OCI-LY3 (cell line): ENCODE results near the gene HELZ2.

ENCODE experiments used
- H2AFZ ChIP-seq: fragments of 200-600, 300-600 bp; shearing (Covaris generic); 2 replicates; pipeline ENCODE4 v1.6.0; 2014; ENCODE audit warnings: antibody characterized with exemption, low read depth, low read length
- H3K27ac ChIP-seq: fragments of 200-600, 300-600 bp; sonication (generic); 2 replicates; pipeline ENCODE4 v1.5.1; 2014; ENCODE audit warnings: mild to moderate bottlenecking, low read length, moderate library complexity, mixed read lengths
- H3K27me3 ChIP-seq: fragments of 200-600, 300-600 bp; sonication (generic); 2 replicates; pipeline ENCODE4 v1.6.1; 2014; ENCODE audit warnings: low read depth, low read length, mixed read lengths
- H3K36me3 ChIP-seq: fragments of 200-600, 300-600 bp; sonication (generic); replicated peaks from 2 replicates; pipeline ENCODE3; 2014; ENCODE audit warnings: low read depth, low read length, mixed read lengths
- H3K4me1 ChIP-seq: fragments of 300-600, 200-600 bp; sonication (generic); 2 replicates; pipeline ENCODE4 v1.6.1; 2014; ENCODE audit warnings: low read length, mixed read lengths
- H3K4me2 ChIP-seq: fragments of 200-600, 300-600 bp; sonication (generic); 2 replicates; pipeline ENCODE4 v1.6.1; 2014; ENCODE audit warnings: low read length, mixed read lengths
- H3K4me3 ChIP-seq: fragments of 300-600, 200-600 bp; sonication (generic); 2 replicates; pipeline ENCODE4 v1.5.1; 2014; ENCODE audit warnings: antibody characterized with exemption, mild to moderate bottlenecking, low read length, moderate library complexity
- H3K79me2 ChIP-seq: fragments of 300-600, 200-600 bp; shearing (Covaris generic); 2 replicates; pipeline ENCODE4 v1.6.1; 2014; ENCODE audit warnings: mild to moderate bottlenecking, low read length, mixed read lengths
- H3K9ac ChIP-seq: fragments of 300-600, 200-600 bp; shearing (Covaris generic); 2 replicates; pipeline ENCODE4 v1.6.0; 2014; ENCODE audit warnings: mild to moderate bottlenecking, low read length, moderate library complexity
- H3K9me3 ChIP-seq: fragments of 200-600, 300-600 bp; shearing (Covaris generic); 2 replicates; pipeline ENCODE4 v1.6.1; 2014; ENCODE audit warnings: low read length, mixed read lengths; ENCODE audit not compliant: insufficient read depth
- H4K20me1 ChIP-seq: fragments of 200-600, 300-600 bp; sonication (generic); 2 replicates; pipeline ENCODE4 v1.6.1; 2016; ENCODE audit warnings: low read length, mixed read lengths; ENCODE audit not compliant: insufficient read depth
- CTCF ChIP-seq: fragments of 200-600, 300-600 bp; sonication (generic); IDR thresholded peaks from 2 replicates; pipeline ENCODE4 v1.5.1; 2014; ENCODE audit warnings: antibody characterized with exemption, low read length, low read depth
- EZH2phosphoT487 ChIP-seq: fragments of 200-600 bp; shearing (Covaris generic); IDR thresholded peaks from 2 replicates; pipeline ENCODE4 v1.6.1; 2018; ENCODE audit warnings: antibody characterized with exemption, mixed run types, low read depth

HELZ2 gene

GRCh38 chr20:63538204-63539091 lies 35.6 kb downstream of the HELZ2 start:
- Histone ChIP-seq H3K27me3 (peaks cover 2% of the 10 kb centered on the region; the same call in 1 of the 2 replicates), H3K4me2 (peak overlapping the region; percentile 76), H2AFZ (peak overlapping the region; percentile 46), H3K4me1 (peaks cover 30% of the 10 kb centered on the region), H4K20me1 (no peaks in the 10 kb centered on the region), H3K9ac (peak overlapping the region; percentile 48), H3K4me3 (peak overlapping the region; percentile 84), H3K36me3 (no peaks in the 10 kb centered on the region), H3K79me2 (no peaks in the 10 kb centered on the region), H3K9me3 (no peaks in the 10 kb centered on the region), H3K27ac (no peak overlapping the region)
- TF ChIP-seq CTCF: no peak

- H3K4me3 ChIP-seq: peak overlapping the region; percentile 84
- H3K36me3 ChIP-seq: no peaks in the 10 kb centered on the region
- no peaks in the 10 kb centered on the region for H3K9me3 ChIP-seq
- TF ChIP-seq EZH2phosphoT487: no peak
- peak; percentile 81 for TF ChIP-seq CTCF
- H3K9ac ChIP-seq: peak overlapping the region; percentile 81
- no peaks in the 10 kb centered on the region for H4K20me1 ChIP-seq
- H3K4me2 ChIP-seq: peak overlapping the region; percentile 90
- H3K79me2 ChIP-seq: no peaks in the 10 kb centered on the region
- no peaks in the 10 kb centered on the region for H3K27me3 ChIP-seq
- H2AFZ ChIP-seq: 0 out of 2 replicates have a peak overlapping the region, but pooled peaks have one; percentile 37
- peaks cover 24% of the 10 kb centered on the region for H3K4me1 ChIP-seq
- H3K27ac ChIP-seq: peak overlapping the region; percentile 75
Observed at GRCh38 chr20:63537525-63538203, 36.4 kb downstream of the HELZ2 start.

- Histone ChIP-seq H4K20me1 (no peaks in the 10 kb centered on the region), H3K4me3 (peak within 1 kb of the TSS; percentile 84), H2AFZ (peak within 1 kb of the TSS; percentile 37; the same call in 1 of the 2 replicates), H3K27me3 (peaks cover 2% of the 10 kb centered on the region; the same call in 1 of the 2 replicates), H3K9me3 (no peaks in the 10 kb centered on the region), H3K4me2 (peak within 1 kb of the TSS; percentile 90), H3K4me1 (peaks cover 18% of the 10 kb centered on the region), H3K9ac (peak within 1 kb of the TSS; percentile 81), H3K27ac (peak within 1 kb of the TSS; percentile 75), H3K79me2 (no peaks in the 10 kb centered on the region), H3K36me3 (no peaks in the 10 kb centered on the region)
- TF ChIP-seq CTCF: no peak
- no peak for TF ChIP-seq EZH2phosphoT487
Observed at GRCh38 chr20:63536997-63537524, 37.0 kb downstream of the HELZ2 start, which contains the start of gene PTK6. Gene PTK6 (minus strand): TSS chr20:63537376. CDS start chr20:63537314, 62 bp downstream.
